Measurements from ENCODE around the gene RAB40AL.
"Not testable (repeated sequence)": the region's sequence is repeated elsewhere in the genome, so short reads cannot be mapped to it uniquely, and the experiment has no call there.

The RAB40AL gene

GRCh38 chrX:102936972-102937371, at the start of gene RAB40AL:
TSS of gene RAB40AL (plus strand) at chrX:102937272. CDS start at chrX:102937319, 47 bp downstream.
- not testable (repeated sequence) for H3K27ac Mint-ChIP-seq, H3K36me3 Mint-ChIP-seq

GRCh38 chrX:102887687-102888086, 49.4 kb upstream of the RAB40AL start:
- Mint-ChIP-seq H3K4me3 (no peak overlapping the region), H3K4me1 (ENCODE audit: low read depth) (no peaks in the 10 kb centered on the region)

More at GRCh38 chrX:102936972-102937371, at the start of gene RAB40AL:
- not testable (repeated sequence) for H3K9me3 Mint-ChIP-seq (ENCODE audit: low read depth); H3K4me3 Mint-ChIP-seq; H3K27me3 Mint-ChIP-seq; H3K4me1 Mint-ChIP-seq (ENCODE audit: low read depth)

GRCh38 chrX:102892103-102892502, 45.0 kb upstream of the RAB40AL start:
- H3K4me1 Mint-ChIP-seq (ENCODE audit: low read depth), result no peaks in the 10 kb centered on the region
- no peak overlapping the region for H3K27ac Mint-ChIP-seq
- no peak overlapping the region for H3K4me3 Mint-ChIP-seq
- no peaks in the 10 kb centered on the region for H3K27me3 Mint-ChIP-seq
- H3K9me3 Mint-ChIP-seq (ENCODE audit: low read depth), result no peaks in the 10 kb centered on the region
- peaks cover 4% of the 10 kb centered on the region for H3K36me3 Mint-ChIP-seq

More at GRCh38 chrX:102887687-102888086, 49.4 kb upstream of the RAB40AL start:
- Mint-ChIP-seq H3K27me3 (no peaks in the 10 kb centered on the region), H3K27ac (no peak overlapping the region), H3K9me3 (ENCODE audit: low read depth) (no peaks in the 10 kb centered on the region), H3K36me3 (peaks cover 6% of the 10 kb centered on the region)

- Mint-ChIP-seq H3K27ac (no peak overlapping the region), H3K9me3 (ENCODE audit: low read depth) (no peaks in the 10 kb centered on the region), H3K4me3 (no peak overlapping the region)
Observed at GRCh38 chrX:102899940-102900916, 36.8 kb upstream of the RAB40AL start.

GRCh38 chrX:102902355-102902754, 34.7 kb upstream of the RAB40AL start:
- Mint-ChIP-seq H3K36me3 (peaks cover 9% of the 10 kb centered on the region), H3K4me3 (no peak overlapping the region), H3K27ac (no peak overlapping the region), H3K27me3 (no peaks in the 10 kb centered on the region), H3K9me3 (ENCODE audit: low read depth) (no peaks in the 10 kb centered on the region), H3K4me1 (ENCODE audit: low read depth) (peaks cover 6% of the 10 kb centered on the region)

More at GRCh38 chrX:102899940-102900916, 36.8 kb upstream of the RAB40AL start:
- H3K4me1 Mint-ChIP-seq (ENCODE audit: low read depth), result peaks cover 6% of the 10 kb centered on the region
- peaks cover 6% of the 10 kb centered on the region for H3K36me3 Mint-ChIP-seq
- H3K27me3 Mint-ChIP-seq, result no peaks in the 10 kb centered on the region

- no peak overlapping the region for H3K27ac Mint-ChIP-seq
- no peak overlapping the region for H3K4me3 Mint-ChIP-seq
- peaks cover 2% of the 10 kb centered on the region for H3K36me3 Mint-ChIP-seq
- H3K4me1 Mint-ChIP-seq (ENCODE audit: low read depth), result no peaks in the 10 kb centered on the region
- H3K9me3 Mint-ChIP-seq (ENCODE audit: low read depth), result no peaks in the 10 kb centered on the region
- H3K27me3 Mint-ChIP-seq, result no peaks in the 10 kb centered on the region
Observed at GRCh38 chrX:102930990-102931756, 5.9 kb upstream of the RAB40AL start.

- no peaks in the 10 kb centered on the region for H3K9me3 Mint-ChIP-seq (ENCODE audit: low read depth)
- H3K27ac Mint-ChIP-seq, result no peak overlapping the region
- H3K4me1 Mint-ChIP-seq (ENCODE audit: low read depth), result no peaks in the 10 kb centered on the region
- H3K27me3 Mint-ChIP-seq, result no peaks in the 10 kb centered on the region
- no peaks in the 10 kb centered on the region for H3K36me3 Mint-ChIP-seq
- no peak overlapping the region for H3K4me3 Mint-ChIP-seq
Observed at GRCh38 chrX:102934624-102935023, 2.4 kb upstream of the RAB40AL start.

GRCh38 chrX:102950908-102951866, 14.1 kb downstream of the RAB40AL start:
- no peaks in the 10 kb centered on the region for H3K36me3 Mint-ChIP-seq

GRCh38 chrX:102957751-102958150, 20.7 kb downstream of the RAB40AL start:
- Mint-ChIP-seq H3K9me3 (ENCODE audit: low read depth) (no peaks in the 10 kb centered on the region), H3K4me1 (ENCODE audit: low read depth) (no peaks in the 10 kb centered on the region), H3K27ac (no peak overlapping the region), H3K36me3 (no peaks in the 10 kb centered on the region), H3K27me3 (no peaks in the 10 kb centered on the region), H3K4me3 (no peak overlapping the region)

More at GRCh38 chrX:102950908-102951866, 14.1 kb downstream of the RAB40AL start:
- Mint-ChIP-seq H3K4me1 (ENCODE audit: low read depth) (peaks cover 4% of the 10 kb centered on the region), H3K9me3 (ENCODE audit: low read depth) (no peaks in the 10 kb centered on the region), H3K4me3 (peak overlapping the region; percentile 81), H3K27me3 (no peaks in the 10 kb centered on the region), H3K27ac (no peak overlapping the region)

- H3K27ac Mint-ChIP-seq, result no peak overlapping the region
- H3K36me3 Mint-ChIP-seq, result no peaks in the 10 kb centered on the region
- no peaks in the 10 kb centered on the region for H3K27me3 Mint-ChIP-seq
- no peak overlapping the region for H3K4me3 Mint-ChIP-seq
- H3K4me1 Mint-ChIP-seq (ENCODE audit: low read depth), result no peaks in the 10 kb centered on the region
- H3K9me3 Mint-ChIP-seq (ENCODE audit: low read depth), result no peaks in the 10 kb centered on the region
Observed at GRCh38 chrX:102958794-102959193, 21.7 kb downstream of the RAB40AL start.

- Mint-ChIP-seq H3K27me3 (no peaks in the 10 kb centered on the region), H3K4me1 (ENCODE audit: low read depth) (no peaks in the 10 kb centered on the region)
Observed at GRCh38 chrX:102959471-102959870, 22.4 kb downstream of the RAB40AL start.

GRCh38 chrX:102963955-102964354, 26.9 kb downstream of the RAB40AL start:
- no peak overlapping the region for H3K4me3 Mint-ChIP-seq
- H3K9me3 Mint-ChIP-seq (ENCODE audit: low read depth), result no peaks in the 10 kb centered on the region

More at GRCh38 chrX:102959471-102959870, 22.4 kb downstream of the RAB40AL start:
- H3K36me3 Mint-ChIP-seq, result no peaks in the 10 kb centered on the region
- H3K4me3 Mint-ChIP-seq, result no peak overlapping the region
- H3K27ac Mint-ChIP-seq, result no peak overlapping the region
- no peaks in the 10 kb centered on the region for H3K9me3 Mint-ChIP-seq (ENCODE audit: low read depth)

GRCh38 chrX:102964940-102965339, 27.9 kb downstream of the RAB40AL start:
- no peak overlapping the region for H3K4me3 Mint-ChIP-seq
- no peaks in the 10 kb centered on the region for H3K27me3 Mint-ChIP-seq
- no peak overlapping the region for H3K27ac Mint-ChIP-seq
- H3K9me3 Mint-ChIP-seq (ENCODE audit: low read depth), result no peaks in the 10 kb centered on the region
- no peaks in the 10 kb centered on the region for H3K4me1 Mint-ChIP-seq (ENCODE audit: low read depth)
- no peaks in the 10 kb centered on the region for H3K36me3 Mint-ChIP-seq

More at GRCh38 chrX:102963955-102964354, 26.9 kb downstream of the RAB40AL start:
- Mint-ChIP-seq H3K27me3 (no peaks in the 10 kb centered on the region), H3K36me3 (no peaks in the 10 kb centered on the region), H3K27ac (no peak overlapping the region), H3K4me1 (ENCODE audit: low read depth) (no peaks in the 10 kb centered on the region)

GRCh38 chrX:102966701-102967100, 29.6 kb downstream of the RAB40AL start:
- Mint-ChIP-seq H3K27me3 (no peaks in the 10 kb centered on the region), H3K36me3 (no peaks in the 10 kb centered on the region), H3K4me1 (ENCODE audit: low read depth) (no peaks in the 10 kb centered on the region), H3K9me3 (ENCODE audit: low read depth) (peaks cover 5% of the 10 kb centered on the region), H3K4me3 (no peak overlapping the region), H3K27ac (no peak overlapping the region)
